ENCODE results near the gene ARL13B.
A peak's percentile ranks its signal among the peaks of the same experiment; 100 is the strongest.
"Not testable (repeated sequence)": the region's sequence is repeated elsewhere in the genome, so short reads cannot be mapped to it uniquely, and the experiment has no call there.

Gene ARL13B

DNA sequence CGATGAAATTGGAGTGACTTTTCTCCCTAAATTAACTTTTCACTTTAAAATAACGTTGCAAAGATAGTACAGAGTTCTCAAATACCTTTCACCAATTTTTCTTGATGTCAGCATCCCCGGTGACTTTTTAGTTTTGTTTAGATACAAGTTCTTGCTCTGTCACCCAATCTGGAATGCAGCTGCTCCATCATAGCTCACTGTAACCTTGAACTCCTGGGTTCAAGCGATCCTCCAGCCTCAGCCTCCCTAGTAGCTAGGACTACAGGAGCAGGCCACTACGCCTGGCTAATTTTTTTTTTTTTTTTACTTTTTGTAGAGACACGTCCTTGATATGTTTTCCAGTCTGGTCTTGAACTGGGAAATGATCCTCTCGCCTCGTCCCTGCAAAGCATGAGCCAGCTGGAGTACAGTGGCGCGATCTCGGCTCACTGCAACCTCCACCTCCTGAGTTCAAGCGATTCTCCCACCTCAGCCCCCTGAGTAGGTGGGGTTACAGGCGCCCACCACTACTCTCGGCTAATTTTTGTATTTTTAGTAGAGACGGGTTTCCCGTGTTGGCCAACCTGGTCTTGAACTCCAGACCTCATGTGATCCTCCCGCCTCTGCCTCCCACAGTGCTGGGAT is 83.7 kb downstream of the ARL13B start:
- no peak for FAIRE-seq

DNA sequence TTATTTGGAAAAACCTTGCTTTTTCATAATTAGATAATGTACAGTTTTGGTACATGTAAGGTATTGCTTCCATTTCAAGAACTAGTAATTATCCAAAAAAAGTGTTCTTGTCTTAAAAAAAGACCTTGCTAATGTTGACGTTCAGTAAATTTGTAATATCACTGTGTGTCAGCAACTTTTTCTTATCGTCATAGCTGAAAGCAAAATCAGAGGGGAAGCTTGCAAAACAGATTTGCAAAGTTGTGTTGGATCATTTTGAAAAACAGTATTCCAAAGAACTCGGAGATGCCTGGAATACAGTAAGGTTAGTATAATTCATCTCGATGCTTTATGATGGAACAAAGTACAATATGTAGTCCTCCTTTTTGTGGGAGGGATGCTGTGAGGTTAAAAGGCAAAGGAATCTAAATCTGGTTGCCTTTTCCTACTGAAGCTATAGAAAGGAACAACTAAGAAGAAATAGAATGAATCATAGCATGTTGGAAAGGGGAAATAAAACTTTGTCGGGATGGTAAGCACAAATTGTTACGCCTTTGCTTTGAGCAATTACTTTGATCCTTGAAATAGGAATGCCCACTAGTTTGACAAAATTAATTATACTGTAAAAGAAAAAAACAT is 84.4 kb downstream of the ARL13B start:
- FAIRE-seq, result no peak

DNA sequence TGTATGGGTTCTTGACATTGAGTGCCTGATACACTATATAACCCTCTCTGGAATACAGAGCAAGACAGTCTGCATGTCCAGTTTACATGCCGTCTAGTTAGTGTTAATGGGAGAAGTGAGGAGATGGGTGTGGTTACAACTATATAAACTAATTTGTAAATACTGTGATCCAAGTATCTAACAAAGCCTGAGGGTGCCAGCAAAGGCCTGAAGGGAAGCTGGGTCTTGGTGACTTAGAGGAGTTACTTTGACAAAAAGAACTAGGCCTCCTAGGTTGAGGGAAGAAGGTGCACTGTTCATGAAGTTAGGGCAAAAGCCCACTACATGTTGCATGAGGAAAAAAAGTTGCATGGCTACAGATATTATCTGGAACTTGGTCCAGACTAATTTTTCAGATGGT is 85.2 kb downstream of the ARL13B start:
- no peak for FAIRE-seq

DNA sequence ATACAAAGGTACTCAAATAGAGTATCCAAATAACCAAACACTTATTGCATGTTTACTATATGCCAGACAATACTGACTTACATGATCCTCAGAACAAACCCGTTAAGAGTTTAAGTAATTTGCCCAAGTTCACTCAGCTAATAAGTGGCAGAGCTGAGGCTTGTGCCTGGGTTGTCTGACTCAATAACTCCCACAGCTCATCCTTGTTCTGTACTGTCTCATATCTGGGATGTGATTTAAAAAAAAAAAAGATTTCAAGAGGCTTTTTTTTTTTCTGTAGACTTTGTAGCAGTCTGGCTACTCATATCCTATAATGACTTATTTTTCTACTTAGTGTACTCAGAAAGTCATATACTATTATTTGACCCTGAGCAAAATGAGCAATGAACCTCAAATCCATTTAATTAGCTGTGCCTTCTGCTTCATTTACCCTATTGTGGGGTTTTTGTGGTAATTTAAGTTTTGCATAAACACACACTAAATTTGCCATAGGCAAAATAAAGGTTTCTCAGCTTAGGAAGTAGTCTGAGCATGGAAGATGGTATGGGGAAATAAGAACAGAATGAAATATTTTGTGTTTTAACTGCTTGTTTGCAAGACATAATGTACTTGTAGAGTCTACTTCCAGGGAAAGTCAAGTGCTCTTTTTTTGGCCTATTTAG is 86.0 kb downstream of the ARL13B start:
- FAIRE-seq, result no peak

DNA sequence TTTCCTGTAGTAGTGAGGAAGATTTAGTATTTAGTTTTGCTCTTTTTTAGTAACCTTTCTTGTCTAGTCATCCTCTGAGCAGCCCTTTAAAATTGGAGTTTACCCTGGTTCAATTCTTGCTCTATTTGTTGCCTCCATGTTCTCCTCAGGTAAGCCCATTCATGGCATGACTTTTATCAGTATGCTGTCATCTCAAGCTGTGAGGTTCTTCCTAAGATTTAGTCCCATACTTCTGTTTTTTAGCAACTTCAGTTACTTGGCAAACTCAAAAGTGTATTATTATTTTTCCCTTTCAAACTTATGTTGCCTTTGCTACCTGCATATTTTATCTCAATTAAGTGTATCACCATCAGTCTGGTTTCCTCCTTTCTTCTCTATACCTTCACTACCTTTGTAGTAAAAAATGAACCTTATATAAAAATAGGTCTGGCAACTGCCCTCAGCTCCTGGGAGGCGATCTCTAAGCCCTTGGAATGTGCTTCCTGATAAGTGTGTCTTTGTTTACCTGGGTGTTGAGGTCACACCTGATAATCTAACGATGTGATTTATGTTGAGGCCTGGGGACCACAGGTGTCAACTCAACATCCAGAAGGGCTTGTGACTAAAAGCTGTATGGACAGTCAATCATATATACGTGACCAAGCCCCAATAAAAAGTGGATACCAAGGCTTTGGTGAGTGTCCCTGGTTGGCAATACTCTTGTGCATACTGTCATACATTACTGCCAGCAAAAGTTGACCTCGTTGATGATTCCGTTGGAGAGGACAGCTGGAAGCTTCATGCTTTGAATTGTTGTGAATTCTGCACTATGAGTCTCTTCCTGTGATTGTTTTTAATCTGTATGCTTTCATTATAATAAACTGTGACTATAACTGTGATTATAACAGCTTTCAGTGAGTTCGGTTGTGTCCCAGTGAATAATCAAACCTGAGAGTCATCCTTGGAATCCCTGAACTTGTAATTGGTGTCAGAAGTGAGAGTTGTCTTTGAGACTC is 86.8 kb downstream of the ARL13B start:
- FAIRE-seq, result no peak

DNA sequence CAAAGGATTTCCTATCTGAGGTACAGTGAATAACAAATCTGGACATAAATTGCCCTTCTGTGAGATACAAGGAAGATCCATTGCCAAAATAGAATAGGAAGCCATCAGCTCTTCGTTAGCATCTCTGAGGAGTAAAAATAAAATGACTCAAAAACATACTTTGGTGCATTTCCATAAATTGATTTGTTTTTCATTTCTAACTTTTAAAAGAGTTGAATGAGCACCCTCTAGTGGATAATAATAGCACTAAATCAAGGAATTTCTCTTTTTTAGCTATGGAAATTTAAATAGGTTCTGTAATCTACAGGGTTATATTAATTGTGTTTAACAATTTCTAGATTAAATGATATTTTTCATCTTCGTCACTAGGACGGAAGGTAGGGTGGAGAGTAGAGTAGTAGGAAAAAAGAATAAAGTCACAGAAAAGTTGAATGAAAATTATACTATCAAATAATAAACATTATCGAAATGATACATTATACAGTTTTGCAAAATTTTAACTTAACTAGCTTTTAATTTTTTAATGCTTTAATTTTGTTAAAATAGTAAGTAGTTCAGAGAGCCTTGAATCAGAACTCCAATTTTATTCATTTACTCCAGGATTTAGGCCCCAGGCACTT is 89.3 kb downstream of the ARL13B start:
- FAIRE-seq, result peak; percentile 85

DNA sequence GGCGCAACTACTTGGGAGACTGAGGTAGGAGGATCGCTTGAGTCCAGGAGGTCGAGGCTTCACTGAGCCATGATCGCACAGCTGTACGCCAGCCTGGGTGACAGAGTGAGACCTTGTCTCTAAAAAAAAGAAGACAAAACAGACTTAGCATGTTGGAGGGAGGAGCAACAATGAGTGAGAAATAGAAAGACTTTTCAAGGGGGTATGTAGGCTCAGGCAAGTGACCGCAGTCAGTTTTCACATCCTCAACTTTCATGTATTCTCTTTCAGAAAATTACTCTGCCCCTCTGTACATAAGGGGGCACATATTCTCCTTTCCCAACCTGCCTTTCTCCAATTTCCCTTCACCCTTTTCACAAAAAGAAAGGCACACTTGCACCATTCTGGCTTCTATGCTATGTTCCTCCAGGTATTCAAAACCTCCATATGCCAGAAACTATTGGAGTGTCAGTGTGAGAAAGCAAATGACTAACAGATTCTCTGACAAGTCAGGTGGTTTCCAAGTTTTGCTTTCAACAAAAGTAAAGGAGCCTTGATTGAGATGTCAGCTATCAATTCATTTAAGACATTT is 90.5 kb downstream of the ARL13B start:
- no peak for FAIRE-seq

DNA sequence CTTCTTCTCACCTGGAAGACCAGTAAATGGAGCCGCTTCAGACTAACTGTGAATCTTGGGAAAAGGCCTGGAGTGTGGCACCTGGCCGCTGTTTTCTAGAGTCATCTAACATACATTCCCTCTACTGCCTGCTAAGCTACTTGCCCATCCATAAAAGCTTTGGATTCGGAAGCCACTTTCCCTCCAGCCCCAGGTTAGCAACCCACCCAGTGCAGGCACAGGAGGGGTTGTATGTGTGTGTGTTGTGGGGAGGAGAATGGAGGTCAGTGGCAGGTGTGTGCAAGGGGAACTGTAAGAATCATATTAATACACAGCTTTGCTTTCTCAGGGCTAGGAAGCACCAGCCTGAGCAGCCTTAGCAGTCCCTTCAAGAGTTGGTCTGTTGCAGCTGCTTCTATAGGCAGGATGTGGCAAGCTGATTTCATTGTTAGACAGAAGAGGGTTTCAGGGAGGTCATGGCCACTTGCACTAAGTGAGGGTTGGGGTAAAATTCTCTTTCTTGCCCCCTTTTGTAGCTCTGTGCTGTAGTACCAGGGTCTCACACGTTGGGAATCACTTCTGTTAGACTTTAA is 91.8 kb downstream of the ARL13B start:
- FAIRE-seq, result no peak

DNA sequence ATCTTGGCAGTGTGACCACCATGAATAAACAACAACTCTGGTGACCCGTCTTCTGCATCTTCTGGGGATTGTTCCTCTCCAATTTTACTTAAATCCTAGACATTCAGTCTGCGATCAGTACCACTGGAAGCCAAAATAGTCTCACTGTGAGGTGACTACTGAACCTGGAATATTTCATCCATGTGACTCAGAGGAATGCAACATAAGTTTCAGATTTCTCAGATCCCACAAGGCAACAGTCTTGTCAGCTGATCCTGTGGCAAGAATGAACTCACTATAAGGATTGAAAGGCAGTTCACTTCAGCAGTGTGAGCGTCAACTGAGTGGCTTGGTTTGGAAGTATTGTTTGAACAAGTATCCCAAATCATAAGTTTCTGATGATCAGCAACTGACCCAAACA is 96.1 kb downstream of the ARL13B start:
- FAIRE-seq, result no peak

DNA sequence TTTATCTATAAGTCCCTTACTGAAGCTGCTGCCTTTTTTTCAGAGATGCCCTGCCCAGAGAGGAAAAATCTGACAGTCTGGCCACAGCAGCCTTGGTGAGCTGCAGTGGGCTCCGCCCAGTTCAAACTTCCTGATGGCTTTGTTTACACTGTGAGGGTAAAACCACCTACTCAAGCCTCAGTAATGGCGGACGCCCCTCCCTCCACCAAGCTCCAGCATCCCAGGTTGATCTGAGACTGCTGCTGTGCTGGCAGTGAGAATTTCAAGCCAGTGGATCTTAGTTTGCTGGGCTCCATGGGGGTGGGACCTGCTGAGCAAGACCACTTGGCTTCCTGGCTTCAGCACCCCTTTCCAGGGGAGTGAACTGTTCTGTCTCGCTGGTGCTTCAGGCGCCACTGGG is 100.6 kb downstream of the ARL13B start:
- FAIRE-seq, result not testable (repeated sequence)

DNA sequence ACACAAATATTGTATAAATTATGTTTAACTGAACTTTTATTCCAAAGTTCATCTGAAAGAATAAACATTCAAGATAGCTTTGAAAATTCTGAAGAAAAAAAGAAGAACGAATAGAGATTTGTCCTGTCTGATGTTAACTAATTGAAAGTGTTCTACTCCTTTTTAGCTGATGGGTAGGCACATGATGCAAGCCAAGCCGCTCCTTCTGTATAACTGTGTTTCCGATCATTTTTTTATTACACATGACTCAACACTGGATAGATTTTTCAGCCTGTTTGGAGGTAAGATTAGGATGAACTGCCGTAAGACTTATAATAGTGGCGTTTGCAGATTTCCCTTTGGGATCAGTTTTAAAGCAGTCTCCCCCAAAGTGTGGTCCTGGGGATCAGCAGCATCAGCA is 101.9 kb downstream of the ARL13B start:
- no peak for FAIRE-seq

DNA sequence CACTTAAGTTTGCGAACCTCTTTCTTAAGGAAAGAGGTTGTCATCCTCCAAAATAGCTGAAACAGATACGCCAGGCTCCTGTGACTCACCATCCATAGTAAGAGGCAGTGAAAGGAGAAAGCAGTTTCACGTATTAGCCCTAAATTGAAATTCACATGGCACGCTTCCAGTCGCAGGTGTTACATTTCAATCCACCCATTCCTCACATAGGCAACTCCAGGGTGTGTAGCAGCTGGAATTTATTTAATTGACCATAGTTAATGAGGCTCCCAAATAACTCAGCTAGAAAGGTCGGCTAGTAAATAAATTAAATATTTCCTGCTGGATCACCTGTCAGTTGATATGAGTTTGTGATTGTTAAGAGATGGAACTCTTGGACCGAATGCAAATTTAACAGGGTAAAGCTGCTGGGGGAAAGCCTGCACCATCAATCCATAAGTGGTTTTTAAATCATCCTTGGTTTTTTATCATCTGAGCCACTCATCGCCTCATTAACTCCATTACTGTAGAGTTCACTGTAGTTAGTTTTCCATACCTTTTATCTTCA is 102.5 kb downstream of the ARL13B start:
- no peak for FAIRE-seq

DNA sequence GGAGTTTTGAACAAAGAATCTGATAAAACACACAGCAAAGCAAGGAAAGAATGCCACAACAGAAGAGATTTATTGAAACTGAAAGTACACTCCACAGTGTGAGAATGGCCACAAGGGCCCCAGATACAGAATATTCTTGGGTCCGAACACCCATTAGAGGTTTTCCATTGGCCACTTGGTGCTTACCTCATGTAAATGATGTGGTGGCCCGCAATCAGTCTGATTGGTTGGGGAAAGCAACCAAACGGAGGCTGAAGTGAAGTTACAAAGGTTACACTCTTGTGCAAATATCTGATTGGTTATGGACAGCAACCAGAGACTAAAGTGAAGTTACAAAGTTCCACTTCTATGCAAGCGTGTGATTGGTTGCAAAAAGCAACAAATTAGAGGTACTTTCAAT is 103.3 kb downstream of the ARL13B start:
- no peak for FAIRE-seq

DNA sequence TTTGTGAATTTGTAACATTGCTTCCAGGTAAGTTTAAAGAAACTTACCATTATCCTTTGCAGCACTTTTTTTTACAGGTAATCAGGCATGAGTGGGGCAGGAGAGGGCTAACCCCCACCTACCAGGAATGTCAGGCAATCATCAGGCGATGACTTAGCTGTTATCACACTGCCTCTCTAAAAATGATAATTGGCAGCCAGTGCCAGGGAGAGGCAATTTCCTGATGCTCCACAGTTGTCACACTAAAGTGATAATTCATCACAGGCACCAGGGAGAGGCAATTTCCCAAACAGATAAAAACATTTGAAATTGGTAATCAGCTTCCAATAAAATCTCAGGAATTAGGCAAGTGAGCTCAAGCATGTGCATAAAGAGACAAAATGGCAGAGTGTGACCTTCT is 109.2 kb downstream of the ARL13B start:
- no peak for FAIRE-seq

DNA sequence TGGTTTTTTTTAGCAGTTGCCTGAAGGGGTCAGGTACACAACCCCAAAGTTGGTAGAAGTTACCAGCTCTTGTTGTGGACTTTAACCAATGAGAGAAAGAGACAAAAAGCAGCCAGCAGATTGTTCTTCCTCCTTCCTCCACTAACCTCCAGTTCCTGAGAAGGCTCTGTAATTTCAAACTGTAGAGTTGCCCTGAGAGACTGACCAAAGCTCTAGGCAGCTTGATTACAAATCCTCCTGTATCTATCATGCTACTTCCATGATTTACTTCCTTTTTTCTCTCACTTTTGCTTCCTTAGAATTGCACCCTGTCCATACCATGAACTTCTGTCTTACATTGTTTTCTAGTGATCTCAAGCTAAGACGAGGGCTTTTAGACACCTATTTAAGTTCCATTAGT is 112.1 kb downstream of the ARL13B start:
- FAIRE-seq, result no peak

DNA sequence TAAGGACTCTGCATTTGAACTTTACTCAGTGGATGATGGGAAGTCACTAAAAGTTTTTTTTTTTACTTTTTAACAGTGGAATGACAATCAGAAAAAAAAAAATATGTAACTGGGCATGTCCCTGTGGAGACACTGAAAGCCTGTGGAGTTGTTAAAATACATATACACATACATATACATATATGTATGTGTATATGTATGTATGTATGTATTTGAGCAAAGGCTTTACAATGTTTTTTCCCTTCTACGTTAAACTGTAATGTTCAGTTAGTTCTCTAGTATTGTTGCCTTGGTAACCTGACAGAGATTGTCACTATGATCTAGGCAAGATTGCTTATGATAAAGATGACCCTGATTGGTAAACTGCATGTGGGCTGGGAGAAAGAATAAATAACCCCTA is 113.2 kb downstream of the ARL13B start:
- no peak for FAIRE-seq

DNA sequence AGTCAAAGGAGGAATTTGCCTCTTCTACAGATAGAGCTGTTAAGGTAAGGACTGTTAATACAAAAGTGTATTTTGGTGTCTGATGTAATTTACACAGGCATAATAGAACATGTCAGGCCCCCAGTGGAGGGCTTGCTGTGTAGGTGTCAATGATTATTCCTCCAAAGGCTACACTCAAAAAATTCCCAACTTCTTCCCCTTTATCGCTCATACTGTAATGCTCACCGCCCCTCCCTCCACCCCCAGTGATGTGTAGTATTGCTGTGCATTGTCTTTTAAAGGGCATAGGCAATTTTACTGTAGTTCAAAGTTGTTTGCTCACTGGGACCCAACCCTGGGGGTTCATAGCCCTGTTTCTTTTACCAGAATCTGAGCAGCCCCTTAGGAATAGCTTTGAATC is 115.2 kb downstream of the ARL13B start:
- no peak for FAIRE-seq

DNA sequence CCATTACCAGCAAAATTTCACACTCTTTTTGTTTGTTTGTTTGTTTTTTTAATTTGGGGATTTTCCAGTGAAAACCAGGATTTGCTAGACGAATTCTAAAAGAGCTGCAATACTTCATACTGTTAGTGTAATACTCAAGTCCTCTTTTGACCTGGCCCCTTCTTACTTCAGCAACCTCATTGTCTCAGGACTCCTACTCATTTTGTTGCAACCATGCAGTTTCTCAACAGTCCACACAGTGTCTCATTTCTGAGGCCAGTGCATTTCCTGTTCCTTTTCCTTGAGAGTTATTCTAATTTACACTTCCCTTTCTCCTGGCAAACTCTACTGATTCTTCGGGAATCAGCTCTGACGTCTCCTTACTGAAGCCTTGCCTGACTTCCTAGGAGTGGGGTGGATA is 118.5 kb downstream of the ARL13B start:
- FAIRE-seq, result no peak

DNA sequence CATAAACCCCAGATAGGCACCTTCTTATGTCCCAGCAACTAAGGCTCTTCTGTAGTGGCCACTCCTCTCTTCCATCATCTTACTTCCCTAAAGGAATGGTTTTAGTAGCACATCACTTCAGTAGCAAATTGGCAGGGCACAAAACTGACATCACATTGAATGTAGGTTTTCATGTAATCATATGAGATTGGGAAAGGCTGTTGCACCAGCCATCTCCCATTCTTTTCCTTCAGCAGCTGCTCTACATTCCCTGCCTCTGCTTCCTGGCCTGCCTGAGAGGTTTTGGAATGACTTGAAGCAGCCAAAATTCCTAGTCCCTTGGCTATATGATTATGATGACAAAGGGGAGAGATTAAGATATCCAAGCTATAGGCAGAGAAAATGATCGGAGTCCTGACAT is 119.4 kb downstream of the ARL13B start:
- FAIRE-seq, result no peak

DNA sequence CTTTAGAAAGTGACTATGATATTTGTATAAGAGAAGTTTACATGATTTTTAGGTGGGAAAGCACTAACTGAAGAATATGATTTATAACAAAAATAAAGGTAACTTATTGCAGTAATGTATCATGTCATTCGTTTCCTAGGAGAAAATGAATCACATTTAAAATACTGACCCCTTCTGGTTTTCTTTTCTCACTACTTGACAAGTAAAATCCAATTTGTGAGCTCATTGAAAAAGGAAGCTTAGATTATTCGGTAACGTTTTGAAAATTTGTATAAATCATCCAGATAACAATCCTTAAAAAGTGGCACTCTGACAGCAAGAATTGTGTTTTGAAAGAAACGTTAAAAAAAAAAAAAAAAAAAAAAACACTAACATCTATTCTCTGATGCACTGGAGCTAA is 121.9 kb downstream of the ARL13B start:
- FAIRE-seq, result peak; percentile 38
